HTERT RPE-1 (cell line): ENCODE measurements around the gene ADCY1.

Experiments
- in situ Hi-C: fragments of 300-500 bp; cut with MboI; formaldehyde crosslinking; loops from 4 replicates; pipeline ENCODE4 v1.14.3; 2020; ENCODE audit warnings: low sequenced_read_pairs

Gene ADCY1

GRCh38 chr7:45623157-45623556 is 49.0 kb downstream of the ADCY1 start:
- in situ Hi-C loops, result no loop called here

DNA sequence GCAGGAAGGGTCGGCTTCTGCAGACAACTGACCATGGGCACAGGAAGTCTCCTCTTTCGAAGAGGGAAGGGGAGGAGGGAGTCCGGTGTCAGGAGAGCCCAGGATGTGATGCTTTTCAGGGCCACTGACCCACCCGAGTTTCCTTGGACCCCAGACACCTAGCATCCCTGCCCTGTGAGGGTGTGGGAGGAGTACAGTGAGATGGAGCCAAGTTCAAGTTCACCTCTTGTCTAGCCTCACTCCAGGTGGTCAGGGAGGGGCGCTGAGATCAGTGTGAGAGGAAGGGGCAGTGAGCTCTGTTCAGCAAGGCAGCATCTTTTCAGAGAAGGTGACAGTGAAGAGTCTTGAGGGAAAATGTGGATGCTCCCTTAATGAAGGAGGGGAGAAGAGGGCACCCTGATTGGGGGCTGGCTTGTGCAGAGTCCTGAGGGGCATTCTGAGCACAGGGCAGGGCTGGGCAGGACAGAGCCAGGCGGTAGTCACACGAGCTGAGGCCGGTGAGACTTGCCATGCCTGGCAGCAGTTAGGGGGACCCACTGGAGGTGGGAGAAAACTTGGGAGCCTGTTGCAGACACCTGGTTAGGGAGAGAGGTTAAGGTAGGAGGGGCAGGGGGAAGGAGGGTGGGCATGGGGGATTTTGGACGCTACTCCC is 49.7 kb downstream of the ADCY1 start:
- in situ Hi-C loops, result no loop called here

DNA sequence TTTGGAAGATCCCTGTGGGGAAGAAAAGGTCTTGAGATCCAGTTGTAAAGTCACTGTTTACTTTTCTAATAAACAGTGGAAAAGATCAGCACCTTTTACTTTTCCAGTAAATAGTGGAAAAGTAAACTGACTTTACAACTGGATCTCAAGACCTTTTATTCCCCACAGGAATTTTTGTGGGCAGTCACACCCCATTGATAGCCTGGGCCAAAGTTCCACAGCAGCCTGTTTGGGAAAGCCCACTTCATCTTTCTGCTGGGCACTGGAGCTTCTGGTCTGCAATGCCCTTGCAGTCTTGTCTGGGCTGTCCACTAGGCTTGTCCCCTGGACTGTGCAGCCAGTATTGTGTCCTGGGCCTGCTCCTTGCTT is 50.2 kb downstream of the ADCY1 start:
- in situ Hi-C loops, result no loop called here

DNA sequence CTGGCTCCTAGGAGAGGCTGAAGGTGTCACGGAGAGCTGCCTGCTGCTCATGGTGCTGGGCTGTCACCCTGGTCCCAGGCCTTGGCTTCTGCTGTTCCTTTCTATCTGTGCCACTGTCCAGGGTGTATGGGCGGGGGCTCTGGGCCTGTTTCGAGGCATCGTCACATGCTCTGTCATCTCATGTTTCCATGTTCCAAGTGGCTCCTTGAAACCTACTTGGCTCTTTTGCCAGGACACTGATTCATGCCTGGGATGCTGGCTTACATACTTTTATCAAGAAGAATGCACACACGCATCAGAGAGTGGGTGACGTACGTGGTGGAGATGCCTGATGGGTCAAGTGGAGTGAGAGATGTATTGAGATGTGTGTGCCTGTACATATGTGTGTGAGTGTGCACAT is 50.9 kb downstream of the ADCY1 start:
- in situ Hi-C loops, result no loop called here

DNA sequence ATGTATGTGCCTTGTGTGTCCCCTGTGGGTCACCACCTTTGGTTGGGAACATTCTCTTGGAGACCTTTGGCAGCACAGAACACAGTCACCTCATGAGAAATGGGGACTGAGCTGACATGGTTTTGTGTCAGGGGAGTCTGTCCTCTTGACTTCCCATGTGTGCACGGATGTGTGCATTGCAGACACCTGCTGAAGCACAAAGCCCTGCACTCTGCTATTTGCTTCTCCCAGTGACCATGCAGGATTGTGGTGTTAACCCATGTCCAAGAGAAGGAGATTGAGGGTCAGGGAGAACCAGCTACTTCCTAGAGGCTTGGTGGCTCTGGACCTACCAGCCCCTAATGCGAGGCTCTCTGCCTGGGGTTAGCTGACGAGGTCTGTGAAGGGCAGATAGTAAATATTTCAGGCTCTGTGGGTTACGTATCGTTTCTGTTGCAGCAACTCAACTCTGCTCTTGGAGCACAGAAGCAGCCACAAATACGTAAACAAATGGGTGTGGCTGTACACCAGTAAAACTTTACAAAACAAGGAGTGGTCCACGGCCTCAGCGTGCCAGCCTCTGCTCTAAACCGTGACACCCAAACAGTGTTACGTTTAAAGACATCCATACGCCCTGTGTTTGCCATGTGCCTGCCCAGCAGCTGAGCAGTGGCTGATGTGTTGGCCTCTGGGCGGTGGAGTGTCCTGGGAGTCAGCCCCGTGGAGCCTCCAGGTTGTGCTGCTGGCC is 51.7 kb downstream of the ADCY1 start:
- in situ Hi-C loops, result no loop called here

- in situ Hi-C loops, result no loop called here
Observed at GRCh38 chr7:45626441-45627430, 52.6 kb downstream of the ADCY1 start.

DNA sequence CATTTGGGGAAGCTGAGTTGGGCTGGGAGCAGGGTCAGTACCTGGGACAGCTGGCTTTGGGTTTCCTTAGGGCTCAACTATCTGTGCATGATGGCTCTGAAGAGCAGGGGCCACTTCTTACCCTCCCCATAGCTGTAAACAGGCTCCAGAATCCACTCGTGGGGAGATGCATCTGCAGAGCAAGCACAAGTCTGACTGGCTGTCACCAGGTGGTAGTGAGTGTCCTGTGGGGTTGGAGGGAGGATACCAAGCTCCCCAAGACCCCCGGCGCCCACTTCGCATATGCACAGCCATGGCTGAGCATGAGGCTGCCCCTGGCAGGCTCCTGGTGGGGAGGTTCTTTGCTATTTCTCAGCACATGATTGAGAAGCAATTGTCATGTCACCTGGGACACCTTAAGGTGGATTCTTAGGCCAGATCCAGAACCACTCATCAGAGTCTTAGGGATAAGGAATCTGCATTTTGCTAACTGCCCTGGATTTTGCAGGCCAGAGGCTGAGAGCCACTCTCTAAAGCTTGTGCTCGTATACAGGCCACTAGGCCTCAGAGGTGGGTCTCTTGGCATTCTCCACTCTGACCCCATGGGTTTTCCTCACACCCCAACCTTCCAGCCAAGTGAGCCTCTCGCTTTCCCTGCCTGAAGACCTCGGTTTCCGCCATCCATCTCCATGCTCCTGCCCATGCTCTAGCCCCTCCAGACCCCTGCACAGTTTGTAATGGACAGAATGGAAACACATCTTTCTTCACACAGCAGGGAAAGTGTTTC is 53.7 kb downstream of the ADCY1 start:
- in situ Hi-C loops, result no loop called here

DNA sequence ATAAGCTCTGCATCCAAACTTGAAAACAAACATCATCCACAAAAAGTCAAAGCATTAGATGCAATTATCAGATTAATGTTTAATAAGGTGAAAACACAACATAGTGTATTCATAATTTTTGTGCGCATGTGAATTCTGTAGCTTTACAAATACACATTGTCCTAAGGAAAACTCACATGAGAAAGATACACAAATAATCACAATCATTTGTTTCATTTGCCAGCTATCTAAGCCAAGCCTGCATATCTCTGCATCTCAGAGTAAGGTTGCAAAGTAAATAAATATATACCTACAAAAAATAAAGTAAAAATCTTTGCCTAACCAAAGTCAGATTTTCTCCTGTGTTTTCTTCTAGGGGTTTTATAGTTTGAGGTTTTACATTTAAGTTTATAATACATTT is 57.4 kb downstream of the ADCY1 start:
- in situ Hi-C loops, result no loop called here

GRCh38 chr7:45636733-45637132 is 62.6 kb downstream of the ADCY1 start:
- in situ Hi-C loops, result no loop called here

DNA sequence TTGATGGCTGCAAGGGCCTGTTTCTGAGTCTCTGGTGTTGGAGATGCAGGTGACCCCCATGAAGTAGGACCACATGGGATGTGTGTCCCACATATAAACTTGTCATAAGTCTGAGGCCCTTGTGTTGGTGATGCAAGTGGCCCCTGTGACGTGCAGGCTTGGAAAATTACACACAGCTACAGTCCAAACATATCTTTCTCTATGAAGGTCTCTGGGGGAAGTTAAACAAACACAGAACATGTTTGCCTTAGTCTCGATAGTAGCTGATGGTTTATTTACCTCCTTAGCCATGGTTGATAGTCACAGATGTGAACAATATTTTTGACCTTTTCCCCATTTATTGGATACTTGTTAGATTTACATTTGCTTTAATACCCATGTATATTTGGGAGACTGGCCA is 64.7 kb downstream of the ADCY1 start:
- in situ Hi-C loops, result no loop called here

GRCh38 chr7:45642044-45642443 is 67.9 kb downstream of the ADCY1 start:
- in situ Hi-C loops, result no loop called here

DNA sequence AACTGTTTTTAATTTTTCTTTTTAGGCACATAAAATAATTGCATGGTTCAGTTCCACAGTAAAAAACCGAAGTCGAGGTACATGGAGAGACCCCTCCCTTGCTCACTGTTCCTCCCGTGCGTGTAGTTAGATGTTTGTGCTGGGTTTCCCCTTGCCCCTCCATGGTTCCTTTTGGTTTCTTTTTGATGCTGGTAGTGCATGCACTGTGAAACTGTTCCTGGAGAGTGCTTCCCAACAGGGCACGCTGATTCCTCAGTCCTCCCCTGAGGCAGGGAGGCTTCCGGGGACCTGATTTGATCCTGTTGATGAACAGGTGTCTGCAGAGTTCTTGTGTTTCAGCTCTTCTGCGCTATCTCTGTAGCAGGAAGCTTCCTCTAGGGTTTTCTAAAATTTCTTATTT is 69.5 kb downstream of the ADCY1 start:
- in situ Hi-C loops, result no loop called here

DNA sequence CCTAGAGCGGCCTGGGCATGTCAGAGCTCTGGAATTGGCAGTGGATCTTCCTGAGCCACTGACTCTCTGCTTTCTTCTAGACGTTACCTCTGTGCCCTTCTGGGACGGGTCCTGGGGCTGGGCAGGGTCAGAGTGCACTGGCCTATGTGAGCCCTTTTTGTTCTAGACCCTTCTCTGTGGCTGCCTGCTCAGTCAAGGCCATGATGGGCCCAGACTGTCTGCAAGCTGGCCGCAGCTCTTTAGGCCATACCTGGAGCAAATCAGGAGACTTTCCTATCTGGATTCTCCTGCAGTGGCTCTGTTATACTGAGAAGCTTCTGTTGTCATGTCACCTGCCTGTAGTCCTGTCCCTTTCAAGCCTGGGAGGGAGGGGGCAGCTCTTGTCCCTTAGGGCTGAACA is 70.1 kb downstream of the ADCY1 start:
- in situ Hi-C loops, result no loop called here

GRCh38 chr7:45645141-45645969 is 71.2 kb downstream of the ADCY1 start:
- in situ Hi-C loops, result no loop called here

GRCh38 chr7:45646207-45646821 is 72.1 kb downstream of the ADCY1 start:
- in situ Hi-C loops, result no loop called here

- in situ Hi-C loops, result no loop called here
Observed at GRCh38 chr7:45646996-45647825, 73.0 kb downstream of the ADCY1 start.

- in situ Hi-C loops, result no loop called here
Observed at GRCh38 chr7:45647967-45648670, 74.0 kb downstream of the ADCY1 start.

GRCh38 chr7:45648671-45648995 is 74.5 kb downstream of the ADCY1 start:
- in situ Hi-C loops, result no loop called here
